ENCODE measurements around the gene PCNX1.
"Not testable (repeated sequence)": the region's sequence is repeated elsewhere in the genome, so short reads cannot be mapped to it uniquely, and the experiment has no call there.

Gene PCNX1

DNA sequence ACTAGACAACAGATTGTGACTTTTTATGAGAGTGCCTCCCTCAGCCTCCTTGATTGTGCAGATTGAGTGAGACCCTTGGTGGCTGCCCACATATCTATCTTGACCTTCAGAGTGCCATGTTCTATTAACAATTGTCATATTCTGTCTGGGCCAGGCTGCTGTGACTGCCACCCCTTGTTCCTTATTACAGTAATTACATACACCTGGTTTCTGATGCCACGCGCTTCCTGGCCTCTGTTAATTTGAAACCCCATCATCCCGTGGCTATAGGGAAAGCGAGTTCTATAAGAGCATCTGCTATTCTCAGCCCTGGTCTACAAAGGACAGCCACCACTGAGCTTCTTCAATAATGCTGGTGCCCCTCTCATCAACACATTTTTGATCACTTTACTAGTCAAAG is 228.7 kb downstream of the PCNX1 start:
- DNase-seq, result no peak

DNA sequence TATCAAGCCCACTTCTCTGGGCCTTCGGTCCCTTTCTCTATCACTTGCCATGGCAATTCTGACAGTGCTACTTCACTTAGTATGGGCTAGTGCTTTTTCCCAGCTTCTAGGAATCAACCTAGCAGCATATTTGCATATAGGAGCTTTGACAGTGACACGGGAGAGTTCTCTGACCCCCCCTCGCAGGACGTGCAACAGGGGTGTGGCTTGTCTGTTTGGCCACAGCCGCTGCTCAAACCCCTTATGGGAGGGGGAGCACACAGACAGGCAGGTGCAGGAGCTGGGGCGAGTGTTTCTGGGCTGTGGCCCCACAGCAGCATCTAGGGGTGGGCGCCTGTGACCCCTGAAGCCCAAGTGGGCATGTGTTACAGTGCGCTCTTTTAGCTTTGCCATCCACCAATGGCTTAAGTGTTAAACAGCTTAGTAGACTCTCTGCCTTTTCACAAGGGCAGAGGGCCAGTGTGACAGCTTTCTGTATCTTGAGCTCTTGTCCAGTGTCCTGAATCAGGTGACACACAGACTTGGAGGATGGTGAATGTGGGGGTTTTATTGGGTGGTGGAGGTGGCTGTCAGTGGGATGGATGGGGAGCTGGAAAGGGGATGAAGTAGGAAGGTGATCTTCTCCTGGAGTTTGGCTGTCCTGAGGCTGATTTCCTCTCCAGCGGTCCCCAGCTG is 229.3 kb downstream of the PCNX1 start:
- DNase-seq, result no peak

DNA sequence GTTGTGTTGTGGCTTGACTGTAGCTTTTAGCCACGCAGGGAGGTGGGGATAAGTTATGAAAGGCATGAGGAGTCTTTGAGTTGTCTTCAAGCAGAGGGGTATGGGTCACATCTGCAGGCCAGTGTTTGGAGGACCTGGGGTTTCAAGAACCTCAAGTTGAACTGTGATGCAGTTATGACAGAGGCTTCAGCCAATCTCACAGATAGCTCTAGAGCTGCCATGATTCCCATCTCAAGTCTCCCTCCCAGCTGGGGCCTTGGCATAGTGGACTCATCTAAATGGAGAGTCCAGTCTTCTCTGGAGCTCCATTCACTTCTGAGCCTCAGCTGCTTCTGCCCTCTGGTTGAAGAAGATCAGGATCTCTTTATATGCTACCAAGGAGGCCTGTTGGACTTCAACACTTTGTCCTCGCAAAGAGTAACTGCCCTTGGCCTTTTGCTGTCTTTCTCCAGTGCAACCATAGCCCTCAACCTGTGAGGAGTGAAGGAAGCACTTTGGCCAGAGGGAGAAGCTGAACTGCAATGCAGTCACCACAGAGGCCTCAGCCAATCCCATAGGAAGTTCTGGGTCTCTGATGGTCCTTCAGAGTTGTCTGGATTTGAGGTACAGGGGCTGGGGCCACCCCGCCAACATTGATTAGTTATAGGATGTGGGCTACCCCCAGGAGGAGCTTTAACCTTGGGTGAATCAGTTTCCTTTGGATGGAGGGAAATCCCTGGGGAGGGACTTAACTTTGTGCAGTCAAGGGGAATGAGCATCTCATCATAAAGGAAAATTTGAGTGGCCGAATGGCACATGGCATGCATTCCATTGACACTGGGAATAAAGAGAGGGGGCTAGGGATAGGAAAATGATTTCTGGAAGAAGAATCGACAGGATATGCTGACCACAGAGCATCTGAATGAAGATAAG is 230.5 kb downstream of the PCNX1 start:
- DNase-seq, result no peak

DNA sequence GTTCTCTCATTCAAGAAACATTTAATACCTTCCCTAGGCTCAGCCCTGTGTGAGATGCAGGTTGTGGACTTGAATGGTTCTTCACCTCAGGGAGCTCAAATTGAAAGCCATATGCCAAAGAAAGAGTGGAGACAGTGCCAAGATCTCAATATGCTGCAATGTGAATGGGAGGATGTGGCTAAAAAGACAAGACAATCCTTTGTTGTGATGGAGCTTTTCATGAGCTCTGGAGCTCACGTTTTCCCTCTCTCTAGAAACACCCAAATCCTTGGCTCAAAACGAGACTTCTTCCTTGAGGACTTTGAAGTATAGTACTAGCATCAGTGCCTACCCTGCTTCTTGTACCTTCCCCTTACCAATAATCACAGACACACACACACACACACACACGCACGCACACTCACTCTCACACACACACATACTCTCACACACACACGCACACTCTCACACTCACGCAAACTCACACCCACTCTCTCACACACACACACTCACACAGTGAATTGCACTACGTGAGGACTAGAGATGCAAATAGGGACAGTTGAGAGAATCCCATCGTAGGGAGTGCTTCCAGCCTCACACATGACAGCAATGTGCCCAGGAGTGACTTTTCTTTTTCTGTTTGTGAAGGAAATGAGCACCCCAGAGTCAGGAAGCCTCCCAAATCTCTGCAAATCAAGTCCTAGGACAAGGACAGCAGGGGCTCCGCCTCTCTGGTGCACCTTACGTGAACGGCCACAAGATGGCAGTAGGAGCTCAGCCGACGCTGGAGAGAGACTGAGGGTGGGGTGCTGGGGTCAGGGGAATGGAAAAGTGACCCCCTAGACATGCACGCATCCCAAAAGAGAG is 231.4 kb downstream of the PCNX1 start:
- peak; percentile 68 for DNase-seq

DNA sequence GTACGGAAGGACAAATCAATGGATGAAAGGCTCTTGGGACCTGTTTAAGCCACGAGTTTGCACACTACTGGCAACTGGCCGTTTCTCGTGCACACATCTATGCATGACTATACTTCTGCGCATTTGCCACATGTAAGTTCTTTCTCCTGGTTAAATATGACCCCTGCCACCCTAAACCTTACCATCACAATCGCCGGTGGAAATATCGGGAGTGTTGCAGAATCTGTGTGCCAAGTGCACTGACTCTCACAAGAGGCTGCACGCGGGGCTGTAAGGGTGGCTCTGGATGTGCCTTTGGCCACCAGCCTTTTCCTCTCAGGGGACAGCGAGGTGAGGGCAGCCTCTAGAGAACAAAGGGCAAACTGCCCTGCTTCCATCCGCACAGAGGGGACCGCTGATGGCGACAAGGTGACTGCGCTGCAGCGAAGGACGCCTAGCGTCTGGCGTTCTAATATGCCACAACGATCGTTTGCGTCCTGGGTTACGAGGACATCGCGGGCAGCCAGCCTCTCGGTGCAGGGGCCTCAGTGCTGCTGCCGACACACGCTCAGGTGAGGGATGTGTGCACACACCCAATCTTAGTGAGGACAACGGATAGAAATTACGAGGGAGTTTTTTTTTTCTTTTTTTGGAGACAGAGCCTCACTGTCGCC is 232.2 kb downstream of the PCNX1 start:
- no peak for DNase-seq

DNA sequence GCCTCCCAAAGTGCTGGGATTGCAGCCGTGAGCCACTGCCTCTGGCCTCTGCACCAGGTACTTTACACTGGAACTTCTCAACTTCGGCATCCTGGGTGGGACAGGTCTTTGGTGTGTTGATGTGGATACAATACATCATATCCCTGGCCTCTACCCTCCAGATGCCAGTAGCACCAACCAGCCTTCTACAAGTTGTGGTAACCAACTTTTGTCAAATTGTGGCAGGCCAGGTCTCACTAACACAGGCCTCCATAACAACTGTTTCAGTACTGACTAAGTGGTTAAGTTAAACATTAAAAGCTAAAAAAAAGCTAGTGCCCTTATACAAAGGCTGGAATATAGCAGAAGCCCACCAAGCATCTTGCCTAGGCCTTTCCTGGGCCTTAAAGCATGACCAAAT is 232.9 kb downstream of the PCNX1 start:
- DNase-seq, result no peak

DNA sequence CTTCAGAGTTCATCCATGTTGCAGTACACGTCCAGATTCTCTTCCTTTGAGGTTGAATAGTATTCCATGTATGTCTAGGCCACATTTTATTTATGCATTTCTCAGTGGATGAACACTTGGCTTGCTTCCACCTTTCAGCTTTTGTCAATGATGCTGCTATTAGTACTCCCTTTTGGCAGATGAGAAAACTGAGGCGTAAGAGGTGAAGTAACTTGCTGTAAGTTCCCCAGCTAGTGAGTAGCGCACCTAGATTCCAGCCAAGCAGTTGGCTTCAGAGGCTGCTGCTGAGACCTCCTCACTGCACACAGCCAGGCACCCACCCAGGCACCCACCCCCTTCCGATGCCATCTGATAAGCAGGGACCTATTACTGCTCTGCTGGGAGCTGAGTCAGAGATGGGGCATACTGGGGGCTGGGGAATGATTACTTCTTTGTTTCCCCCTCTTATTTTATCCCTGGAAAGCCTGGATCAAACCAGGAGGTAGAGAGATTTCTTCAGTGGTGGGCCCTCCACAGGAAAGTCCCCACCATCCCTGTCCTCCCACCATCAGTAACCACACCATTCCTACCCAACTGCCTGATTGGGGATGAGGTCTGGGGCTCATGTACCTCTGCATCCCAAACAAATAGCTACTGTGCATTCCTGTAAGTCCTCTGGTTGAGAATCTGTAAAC is 234.6 kb downstream of the PCNX1 start:
- no peak for DNase-seq

DNA sequence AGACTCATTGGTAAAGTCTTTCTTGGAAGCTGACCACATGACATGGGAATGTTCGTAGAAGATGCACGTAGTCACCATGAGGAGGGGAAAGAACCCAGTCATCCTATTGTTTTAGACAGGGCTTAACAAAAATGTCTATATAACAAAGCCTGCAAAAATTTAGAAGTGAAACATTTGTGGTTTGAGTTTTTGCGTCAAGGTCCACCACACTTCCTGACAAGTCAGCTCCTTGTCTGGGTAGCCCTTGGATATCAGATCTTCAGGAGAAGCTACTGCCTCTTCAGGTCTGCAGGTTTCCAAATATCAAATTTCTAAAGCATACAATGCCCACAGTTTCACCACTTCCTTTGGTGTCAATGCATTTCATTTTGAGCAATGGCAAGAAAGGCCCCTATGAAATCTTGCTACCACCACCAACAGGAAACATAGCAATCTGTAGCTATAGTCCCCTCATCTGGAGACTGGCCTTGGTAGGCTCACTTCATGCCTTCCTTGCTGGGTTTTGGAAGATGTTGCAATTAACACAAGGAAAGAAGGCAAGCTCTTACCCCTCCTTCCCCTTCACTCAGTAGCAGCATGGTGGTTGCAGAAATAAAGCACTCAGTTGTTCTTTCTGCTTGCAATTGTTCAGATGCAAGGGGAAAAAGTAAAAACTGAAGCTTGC is 235.2 kb downstream of the PCNX1 start:
- no peak for DNase-seq

DNA sequence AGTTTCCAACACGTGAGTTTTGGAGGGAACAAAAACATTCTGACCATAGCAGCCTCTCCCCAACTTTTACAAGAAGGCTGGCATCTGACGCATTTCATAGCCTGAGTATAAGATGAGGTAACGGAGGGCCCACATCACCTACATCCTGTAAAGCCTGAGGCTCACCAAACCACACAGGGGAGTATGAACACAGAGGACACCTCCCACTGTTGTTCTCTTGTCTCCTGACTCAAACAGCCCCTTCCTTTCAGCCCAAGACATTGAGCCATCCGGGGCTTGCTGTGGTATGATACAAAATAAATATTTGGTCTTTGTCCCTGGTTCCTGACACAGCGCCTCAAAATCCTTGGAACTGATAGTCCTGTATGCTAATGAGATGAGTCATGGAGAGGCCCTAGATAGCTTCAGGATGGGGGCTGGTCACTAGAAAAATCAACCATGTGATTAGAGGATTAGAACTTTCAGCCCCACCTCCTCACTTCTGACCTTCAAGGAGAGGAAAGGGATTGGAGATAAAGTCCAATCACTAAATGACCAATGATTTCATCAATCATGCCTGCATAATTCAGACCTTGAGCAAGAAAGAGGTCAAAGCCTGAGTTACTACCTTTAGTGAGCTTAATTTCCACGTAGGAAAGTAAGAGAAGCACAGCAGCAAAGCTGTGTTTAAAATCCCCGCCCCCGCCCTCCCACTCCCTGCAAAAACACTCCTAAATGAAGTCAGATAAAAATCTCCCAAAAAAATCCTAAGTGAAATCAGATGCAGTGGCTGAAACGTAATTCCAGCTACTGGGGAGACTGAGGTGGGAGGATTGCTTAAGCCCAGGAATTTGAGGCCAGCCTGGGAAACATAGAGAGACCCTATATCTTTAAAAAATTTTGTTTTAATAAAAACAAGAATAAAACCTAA is 236.4 kb downstream of the PCNX1 start:
- DNase-seq, result peak; percentile 23

DNA sequence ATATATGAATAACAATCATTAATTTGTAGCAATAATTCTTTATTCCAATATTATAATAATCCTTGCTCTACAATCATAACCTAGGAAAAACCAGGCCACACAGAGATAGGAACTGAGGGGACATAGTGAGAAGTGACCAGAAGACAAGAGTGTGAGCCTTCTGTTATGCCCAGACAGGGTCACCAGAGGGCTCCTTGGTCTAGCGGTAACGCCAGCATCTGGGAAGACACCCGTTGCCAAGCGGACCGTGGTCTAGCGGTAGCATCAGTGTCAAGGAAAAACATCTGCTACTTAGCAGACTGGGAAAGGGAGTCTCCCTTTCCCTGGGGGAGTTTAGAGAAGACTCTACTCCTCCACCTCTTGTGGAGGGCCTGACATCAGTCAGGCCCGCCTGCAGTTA is 240.1 kb downstream of the PCNX1 start:
- not testable (repeated sequence) for DNase-seq

DNA sequence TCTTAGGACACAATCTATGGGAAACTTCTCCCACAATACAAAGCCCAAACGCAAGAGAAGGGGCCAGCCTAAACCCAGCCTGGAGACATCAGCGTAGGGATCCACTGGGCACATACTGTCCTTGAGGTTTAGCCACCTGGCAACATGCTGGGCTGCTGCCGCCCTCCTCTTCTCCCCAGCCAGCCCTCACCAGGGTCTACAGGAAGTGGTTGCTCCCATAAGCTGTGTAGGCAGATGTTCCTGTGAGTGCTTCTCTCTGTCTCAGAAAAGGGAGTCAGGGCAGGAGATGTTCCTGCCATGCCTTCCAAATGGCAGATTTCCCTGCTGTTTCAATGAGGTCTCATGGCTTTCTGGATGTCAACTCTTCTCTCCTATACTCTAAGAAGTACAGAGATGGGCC is 241.4 kb downstream of the PCNX1 start:
- DNase-seq, result no peak

DNA sequence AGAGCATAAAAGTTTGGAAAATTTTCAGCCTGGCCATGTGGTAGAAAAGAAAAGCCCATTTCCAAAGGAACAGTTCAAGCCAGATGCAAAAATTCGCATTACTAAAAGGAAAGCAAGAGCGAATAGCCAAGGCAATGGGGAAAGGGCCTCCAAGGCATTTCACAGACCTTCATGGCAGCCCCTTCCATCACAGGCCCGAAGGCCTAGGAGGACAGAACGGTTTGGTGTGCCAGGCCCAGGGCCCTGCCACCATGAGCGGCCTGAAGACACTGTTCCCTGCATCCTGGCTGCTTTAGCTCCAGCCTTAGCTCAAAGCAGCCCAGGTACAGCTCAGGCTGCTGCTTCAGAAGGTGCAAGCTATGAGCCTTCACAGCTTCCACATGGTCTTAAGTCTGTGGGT is 243.5 kb downstream of the PCNX1 start:
- no peak for DNase-seq

DNA sequence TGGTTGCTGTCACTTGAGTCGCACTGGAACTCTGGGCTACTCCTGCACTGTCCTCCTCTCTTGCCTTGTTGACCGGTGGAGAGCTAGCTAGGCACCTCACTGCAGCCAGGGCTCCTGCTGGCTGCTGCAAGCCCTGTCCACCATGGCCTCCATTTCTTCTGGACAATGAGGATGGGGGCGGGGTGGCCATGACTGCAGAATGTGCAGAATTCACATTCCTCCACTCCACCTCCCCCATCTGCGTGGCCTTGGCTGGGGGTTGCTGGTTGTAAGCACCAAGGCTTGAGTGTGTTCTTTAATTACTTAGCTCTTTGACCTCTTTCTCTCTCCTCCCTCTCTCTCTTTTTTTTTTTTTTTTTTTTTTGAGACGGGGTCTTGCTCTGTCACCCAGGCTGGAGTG is 248.5 kb downstream of the PCNX1 start:
- no peak for DNase-seq

DNA sequence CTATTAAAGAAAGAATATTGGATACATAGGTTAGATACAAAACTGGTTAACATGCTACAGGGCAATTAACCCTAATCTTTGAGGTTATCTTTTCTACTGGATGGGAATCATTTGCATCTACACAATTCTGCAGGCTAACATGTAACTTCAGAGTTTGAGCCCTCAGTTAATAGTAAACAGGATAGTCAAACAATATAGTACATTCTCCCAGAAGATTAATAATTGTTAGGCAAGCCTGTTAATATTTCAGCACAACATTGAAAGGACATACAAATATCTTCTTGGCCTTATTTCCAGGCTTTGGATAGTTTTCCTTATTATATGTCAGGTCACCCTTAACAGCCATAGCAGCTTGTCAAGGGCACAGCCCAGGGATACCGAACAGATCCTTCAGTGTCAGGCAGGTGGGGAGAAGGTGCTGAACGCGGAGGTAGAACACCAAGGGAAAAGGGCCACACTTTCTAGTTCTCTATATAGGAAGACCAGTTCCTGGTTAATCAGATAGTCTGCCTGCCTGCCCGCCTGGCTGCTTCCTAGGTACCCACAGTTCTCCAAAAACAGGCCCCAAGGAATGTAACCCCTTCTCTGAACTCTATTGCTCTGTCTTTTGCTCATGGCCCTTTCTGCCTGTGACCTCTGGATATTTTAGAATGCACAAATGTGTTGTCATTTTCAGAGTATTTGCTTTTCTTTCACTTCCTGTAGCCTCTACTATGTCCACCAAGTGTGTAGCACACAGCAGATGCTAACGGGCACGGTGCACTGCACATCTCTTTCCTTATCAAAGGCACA is 256.0 kb downstream of the PCNX1 start:
- DNase-seq, result no peak

DNA sequence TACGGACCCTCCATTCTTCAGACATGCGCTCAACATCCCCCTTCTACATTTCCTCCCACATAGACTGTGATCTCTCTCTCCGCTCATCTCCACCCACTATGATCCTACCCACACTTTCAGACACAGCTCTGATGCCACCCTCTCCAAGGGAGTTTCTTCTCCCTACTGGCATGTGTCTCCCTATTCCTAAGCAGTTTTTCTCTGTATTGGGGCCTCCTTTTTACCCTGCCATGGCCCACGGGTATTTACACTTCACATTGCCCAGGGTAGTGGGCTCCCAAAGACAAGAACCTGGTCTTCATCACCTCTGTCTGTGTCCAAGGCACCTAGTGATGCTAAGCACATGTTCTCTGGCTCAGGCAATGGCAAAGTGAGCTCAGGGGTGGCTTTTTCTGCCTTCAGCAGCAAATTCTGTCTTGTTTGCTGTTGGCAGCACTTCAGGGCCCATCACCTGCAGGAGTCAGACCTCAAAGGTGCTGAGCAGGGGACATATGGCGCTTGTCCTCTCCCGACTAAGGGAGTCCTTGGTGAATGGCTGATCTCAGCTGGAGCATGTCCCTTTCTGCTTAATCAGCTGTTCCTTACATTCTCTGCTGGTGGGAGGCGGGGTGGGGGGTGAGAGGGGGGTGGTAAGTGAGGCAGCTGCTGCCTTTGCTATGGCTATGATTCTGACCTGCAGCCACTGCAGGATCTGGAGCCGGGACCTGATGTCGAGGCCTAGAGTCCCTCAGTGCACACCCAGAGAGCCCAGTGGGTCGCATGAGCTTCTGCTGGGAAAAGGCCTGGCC is 256.8 kb downstream of the PCNX1 start:
- DNase-seq, result no peak

All from activated T-cell treated with anti-CD3 and anti-CD28 coated beads, Interleukin-2, amount 50 U/mL, for 1 hour (primary cell).